WTC11 (cell line): ENCODE measurements around the gene TBC1D10B.

Source experiments
- ATF3 ChIP-seq: sonication (generic); formaldehyde crosslinking; conservative IDR thresholded peaks from 2 replicates; pipeline ENCODE4 v1.8.1; 2022; ENCODE audit warnings: mild to moderate bottlenecking, missing genetic modification reagents
- CREB1 ChIP-seq: sonication (generic); formaldehyde crosslinking; IDR thresholded peaks from 2 replicates; pipeline ENCODE4 v1.8.0; 2023; ENCODE audit warnings: mild to moderate bottlenecking, missing genetic modification reagents
- E2F4 ChIP-seq: sonication (generic); formaldehyde crosslinking; IDR thresholded peaks from 2 replicates; pipeline ENCODE4 v1.8.1; 2022; ENCODE audit warnings: low read depth, mild to moderate bottlenecking, moderate library complexity, missing genetic modification reagents, borderline replicate concordance
- NR2C2 ChIP-seq: sonication (generic); formaldehyde crosslinking; IDR thresholded peaks from 2 replicates; pipeline ENCODE4 v1.8.0; 2022; ENCODE audit warnings: mild to moderate bottlenecking, missing genetic modification reagents
- SMAD3 ChIP-seq: sonication (generic); formaldehyde crosslinking; IDR thresholded peaks from 2 replicates; pipeline ENCODE4 v1.8.0; 2022; ENCODE audit warnings: missing genetic modification reagents, mild to moderate bottlenecking, borderline replicate concordance
- TCF7 ChIP-seq: sonication (generic); formaldehyde crosslinking; IDR thresholded peaks from 2 replicates; pipeline ENCODE4 v1.8.0; 2022; ENCODE audit warnings: mild to moderate bottlenecking, low read depth, missing genetic modification reagents, moderate library complexity
- ZBTB43 ChIP-seq: sonication (generic); formaldehyde crosslinking; IDR thresholded peaks from 2 replicates; pipeline ENCODE4 v1.8.1; 2023; ENCODE audit warnings: mild to moderate bottlenecking, missing genetic modification reagents
- ZNF121 ChIP-seq: sonication (generic); formaldehyde crosslinking; IDR thresholded peaks from 2 replicates; pipeline ENCODE4 v1.8.0; 2023; ENCODE audit warnings: missing genetic modification reagents
- TF ChIP-seq, protein P1 (sequence below): sonication (generic); formaldehyde crosslinking; IDR thresholded peaks from 2 replicates; pipeline ENCODE4 v1.8.0; 2022; ENCODE audit warnings: mild to moderate bottlenecking, missing genetic modification reagents
- TF ChIP-seq, protein P2 (sequence below): fragments of 200-600 bp; IDR thresholded peaks from 2 replicates; pipeline ENCODE4 v1.8.0; 2022; ENCODE audit warnings: antibody characterized with exemption
- TF ChIP-seq, protein P3 (sequence below): sonication (generic); formaldehyde crosslinking; IDR thresholded peaks from 2 replicates; pipeline ENCODE4 v1.8.0; 2023; ENCODE audit warnings: missing genetic modification reagents, mild to moderate bottlenecking, borderline replicate concordance
- TF ChIP-seq, protein P4 (sequence below): sonication (generic); formaldehyde crosslinking; IDR thresholded peaks from 2 replicates; pipeline ENCODE4 v1.8.1; 2023; ENCODE audit warnings: mild to moderate bottlenecking, missing genetic modification reagents, borderline replicate concordance

GRCh38 chr16:30352488-30353401 lies 17.5 kb downstream of the TBC1D10B start:
- TF ChIP-seq, protein P1, sequence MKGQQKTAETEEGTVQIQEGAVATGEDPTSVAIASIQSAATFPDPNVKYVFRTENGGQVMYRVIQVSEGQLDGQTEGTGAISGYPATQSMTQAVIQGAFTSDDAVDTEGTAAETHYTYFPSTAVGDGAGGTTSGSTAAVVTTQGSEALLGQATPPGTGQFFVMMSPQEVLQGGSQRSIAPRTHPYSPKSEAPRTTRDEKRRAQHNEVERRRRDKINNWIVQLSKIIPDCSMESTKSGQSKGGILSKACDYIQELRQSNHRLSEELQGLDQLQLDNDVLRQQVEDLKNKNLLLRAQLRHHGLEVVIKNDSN = no peak
- TF ChIP-seq, protein P2, sequence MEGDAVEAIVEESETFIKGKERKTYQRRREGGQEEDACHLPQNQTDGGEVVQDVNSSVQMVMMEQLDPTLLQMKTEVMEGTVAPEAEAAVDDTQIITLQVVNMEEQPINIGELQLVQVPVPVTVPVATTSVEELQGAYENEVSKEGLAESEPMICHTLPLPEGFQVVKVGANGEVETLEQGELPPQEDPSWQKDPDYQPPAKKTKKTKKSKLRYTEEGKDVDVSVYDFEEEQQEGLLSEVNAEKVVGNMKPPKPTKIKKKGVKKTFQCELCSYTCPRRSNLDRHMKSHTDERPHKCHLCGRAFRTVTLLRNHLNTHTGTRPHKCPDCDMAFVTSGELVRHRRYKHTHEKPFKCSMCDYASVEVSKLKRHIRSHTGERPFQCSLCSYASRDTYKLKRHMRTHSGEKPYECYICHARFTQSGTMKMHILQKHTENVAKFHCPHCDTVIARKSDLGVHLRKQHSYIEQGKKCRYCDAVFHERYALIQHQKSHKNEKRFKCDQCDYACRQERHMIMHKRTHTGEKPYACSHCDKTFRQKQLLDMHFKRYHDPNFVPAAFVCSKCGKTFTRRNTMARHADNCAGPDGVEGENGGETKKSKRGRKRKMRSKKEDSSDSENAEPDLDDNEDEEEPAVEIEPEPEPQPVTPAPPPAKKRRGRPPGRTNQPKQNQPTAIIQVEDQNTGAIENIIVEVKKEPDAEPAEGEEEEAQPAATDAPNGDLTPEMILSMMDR = no peak
- no peak for TF ChIP-seq ZNF121 (CRISPR knock-in tag)
- TF ChIP-seq TCF7 (CRISPR knock-in tag) = no peak
- TF ChIP-seq E2F4 (CRISPR knock-in tag) = no peak
- TF ChIP-seq, protein P3, sequence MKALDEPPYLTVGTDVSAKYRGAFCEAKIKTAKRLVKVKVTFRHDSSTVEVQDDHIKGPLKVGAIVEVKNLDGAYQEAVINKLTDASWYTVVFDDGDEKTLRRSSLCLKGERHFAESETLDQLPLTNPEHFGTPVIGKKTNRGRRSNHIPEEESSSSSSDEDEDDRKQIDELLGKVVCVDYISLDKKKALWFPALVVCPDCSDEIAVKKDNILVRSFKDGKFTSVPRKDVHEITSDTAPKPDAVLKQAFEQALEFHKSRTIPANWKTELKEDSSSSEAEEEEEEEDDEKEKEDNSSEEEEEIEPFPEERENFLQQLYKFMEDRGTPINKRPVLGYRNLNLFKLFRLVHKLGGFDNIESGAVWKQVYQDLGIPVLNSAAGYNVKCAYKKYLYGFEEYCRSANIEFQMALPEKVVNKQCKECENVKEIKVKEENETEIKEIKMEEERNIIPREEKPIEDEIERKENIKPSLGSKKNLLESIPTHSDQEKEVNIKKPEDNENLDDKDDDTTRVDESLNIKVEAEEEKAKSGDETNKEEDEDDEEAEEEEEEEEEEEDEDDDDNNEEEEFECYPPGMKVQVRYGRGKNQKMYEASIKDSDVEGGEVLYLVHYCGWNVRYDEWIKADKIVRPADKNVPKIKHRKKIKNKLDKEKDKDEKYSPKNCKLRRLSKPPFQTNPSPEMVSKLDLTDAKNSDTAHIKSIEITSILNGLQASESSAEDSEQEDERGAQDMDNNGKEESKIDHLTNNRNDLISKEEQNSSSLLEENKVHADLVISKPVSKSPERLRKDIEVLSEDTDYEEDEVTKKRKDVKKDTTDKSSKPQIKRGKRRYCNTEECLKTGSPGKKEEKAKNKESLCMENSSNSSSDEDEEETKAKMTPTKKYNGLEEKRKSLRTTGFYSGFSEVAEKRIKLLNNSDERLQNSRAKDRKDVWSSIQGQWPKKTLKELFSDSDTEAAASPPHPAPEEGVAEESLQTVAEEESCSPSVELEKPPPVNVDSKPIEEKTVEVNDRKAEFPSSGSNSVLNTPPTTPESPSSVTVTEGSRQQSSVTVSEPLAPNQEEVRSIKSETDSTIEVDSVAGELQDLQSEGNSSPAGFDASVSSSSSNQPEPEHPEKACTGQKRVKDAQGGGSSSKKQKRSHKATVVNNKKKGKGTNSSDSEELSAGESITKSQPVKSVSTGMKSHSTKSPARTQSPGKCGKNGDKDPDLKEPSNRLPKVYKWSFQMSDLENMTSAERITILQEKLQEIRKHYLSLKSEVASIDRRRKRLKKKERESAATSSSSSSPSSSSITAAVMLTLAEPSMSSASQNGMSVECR = no peak
- TF ChIP-seq ATF3 (CRISPR knock-in tag) = no peak
- TF ChIP-seq NR2C2 (CRISPR knock-in tag) = no peak
- no peak for TF ChIP-seq CREB1 (CRISPR knock-in tag)
- no peak for TF ChIP-seq SMAD3 (CRISPR knock-in tag)
- TF ChIP-seq, protein P4, sequence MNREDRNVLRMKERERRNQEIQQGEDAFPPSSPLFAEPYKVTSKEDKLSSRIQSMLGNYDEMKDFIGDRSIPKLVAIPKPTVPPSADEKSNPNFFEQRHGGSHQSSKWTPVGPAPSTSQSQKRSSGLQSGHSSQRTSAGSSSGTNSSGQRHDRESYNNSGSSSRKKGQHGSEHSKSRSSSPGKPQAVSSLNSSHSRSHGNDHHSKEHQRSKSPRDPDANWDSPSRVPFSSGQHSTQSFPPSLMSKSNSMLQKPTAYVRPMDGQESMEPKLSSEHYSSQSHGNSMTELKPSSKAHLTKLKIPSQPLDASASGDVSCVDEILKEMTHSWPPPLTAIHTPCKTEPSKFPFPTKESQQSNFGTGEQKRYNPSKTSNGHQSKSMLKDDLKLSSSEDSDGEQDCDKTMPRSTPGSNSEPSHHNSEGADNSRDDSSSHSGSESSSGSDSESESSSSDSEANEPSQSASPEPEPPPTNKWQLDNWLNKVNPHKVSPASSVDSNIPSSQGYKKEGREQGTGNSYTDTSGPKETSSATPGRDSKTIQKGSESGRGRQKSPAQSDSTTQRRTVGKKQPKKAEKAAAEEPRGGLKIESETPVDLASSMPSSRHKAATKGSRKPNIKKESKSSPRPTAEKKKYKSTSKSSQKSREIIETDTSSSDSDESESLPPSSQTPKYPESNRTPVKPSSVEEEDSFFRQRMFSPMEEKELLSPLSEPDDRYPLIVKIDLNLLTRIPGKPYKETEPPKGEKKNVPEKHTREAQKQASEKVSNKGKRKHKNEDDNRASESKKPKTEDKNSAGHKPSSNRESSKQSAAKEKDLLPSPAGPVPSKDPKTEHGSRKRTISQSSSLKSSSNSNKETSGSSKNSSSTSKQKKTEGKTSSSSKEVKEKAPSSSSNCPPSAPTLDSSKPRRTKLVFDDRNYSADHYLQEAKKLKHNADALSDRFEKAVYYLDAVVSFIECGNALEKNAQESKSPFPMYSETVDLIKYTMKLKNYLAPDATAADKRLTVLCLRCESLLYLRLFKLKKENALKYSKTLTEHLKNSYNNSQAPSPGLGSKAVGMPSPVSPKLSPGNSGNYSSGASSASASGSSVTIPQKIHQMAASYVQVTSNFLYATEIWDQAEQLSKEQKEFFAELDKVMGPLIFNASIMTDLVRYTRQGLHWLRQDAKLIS = no peak
- no peak for TF ChIP-seq ZBTB43
